HG03439 (cell line): ENCODE measurements around the gene GNG8.

Experiments used
- ATAC-seq: cut with Tn5 transposase; IDR thresholded peaks from one replicate; pipeline ENCODE4 v1.9.1; 2021; ENCODE audit warnings: mild to moderate bottlenecking, moderate library complexity; ENCODE audit not compliant: unreplicated experiment

Gene GNG8

DNA sequence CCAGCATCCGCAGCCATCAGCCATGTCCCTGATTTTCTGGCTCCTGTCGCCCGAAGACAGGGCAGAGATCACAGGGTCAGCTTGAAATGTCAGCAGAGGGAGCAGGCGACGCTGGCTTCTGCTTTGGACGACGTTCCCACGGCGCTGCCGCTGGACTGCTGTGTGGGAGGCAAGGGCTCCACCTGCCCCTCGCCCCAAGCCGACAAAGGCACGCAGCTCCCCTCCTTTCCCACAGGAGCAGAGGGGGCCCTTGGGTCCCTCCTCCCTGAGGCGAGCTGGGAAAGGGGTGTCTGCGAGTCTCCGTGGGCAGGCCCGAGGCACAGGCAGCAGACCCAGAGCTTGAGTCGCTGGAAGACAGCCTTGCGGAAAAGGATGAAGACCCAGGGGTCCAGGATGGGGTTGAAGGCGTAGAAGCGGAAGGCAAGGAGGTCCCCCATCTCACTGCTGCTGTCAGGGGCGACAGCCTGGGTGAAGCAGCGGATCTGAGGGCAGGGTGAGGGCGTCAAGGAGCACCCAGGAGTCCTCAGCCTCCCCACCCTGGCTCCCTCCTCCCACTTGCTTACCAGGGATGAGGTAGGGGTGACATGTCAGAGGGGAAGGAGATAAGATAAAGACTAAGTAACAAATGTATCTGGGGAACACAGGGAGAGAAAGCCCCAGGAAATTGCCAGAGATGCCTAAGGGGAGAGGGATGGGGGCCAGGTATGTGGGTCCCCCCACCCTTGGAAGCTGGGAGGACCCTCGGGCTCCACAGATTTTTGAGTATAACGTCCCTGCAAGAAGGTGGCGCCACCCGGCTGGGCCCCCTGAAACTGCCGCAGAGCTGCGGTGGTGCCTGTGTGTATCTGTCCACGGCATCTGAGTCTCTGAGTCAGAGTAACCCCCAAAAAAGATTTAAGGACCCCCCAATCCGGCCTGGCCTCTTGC lies 14.5 kb downstream of the GNG8 start:
- no peak for ATAC-seq

DNA sequence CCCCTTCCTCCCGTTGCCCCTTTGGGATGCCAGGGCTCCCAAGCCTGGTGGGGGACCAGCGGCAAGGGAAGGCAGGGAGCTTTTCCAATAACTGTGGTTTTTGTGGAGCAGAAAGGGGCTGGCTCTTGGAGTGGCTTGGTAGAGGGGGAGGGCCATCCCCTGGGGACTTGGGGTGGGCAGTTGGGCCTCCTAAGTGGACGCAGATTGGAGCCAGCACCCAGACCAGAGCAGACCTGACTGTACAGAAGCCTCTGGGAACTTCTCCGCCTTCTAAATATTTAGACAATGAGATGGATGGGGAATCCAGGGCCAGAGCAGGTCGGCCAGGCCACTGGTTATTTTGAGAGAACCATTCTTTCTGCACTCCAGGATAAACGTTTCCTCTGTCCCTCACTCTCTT lies 15.3 kb downstream of the GNG8 start:
- no peak for ATAC-seq

DNA sequence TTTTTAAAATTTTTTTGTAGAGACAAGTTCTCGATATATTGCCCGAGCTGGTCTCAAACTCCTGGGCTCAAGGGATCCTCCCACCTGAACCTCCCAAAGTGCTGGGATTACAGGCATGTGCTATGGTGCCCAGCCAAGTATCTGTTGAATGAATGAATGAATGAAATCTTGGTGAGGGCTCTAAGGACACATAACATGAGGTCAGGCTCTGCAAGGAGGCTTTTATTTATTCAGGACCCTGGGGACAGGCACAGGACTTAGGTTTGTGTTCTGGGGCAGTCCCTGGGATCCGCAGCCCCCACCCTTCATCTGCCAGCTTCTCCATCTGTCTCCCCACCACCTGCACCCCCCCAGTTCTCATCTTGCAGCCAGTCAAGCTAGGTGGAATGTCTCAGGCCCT lies 15.7 kb downstream of the GNG8 start:
- ATAC-seq = no peak

GRCh38 chr19:46618670-46619231 lies 17.3 kb downstream of the GNG8 start:
- no peak for ATAC-seq

- ATAC-seq = no peak
These were observed 18.4 kb downstream of the GNG8 start for GRCh38 chr19:46617601-46618000.

GRCh38 chr19:46616631-46617322 lies 19.2 kb downstream of the GNG8 start:
- ATAC-seq = no peak

GRCh38 chr19:46615966-46616365 lies 20.0 kb downstream of the GNG8 start:
- ATAC-seq = no peak

DNA sequence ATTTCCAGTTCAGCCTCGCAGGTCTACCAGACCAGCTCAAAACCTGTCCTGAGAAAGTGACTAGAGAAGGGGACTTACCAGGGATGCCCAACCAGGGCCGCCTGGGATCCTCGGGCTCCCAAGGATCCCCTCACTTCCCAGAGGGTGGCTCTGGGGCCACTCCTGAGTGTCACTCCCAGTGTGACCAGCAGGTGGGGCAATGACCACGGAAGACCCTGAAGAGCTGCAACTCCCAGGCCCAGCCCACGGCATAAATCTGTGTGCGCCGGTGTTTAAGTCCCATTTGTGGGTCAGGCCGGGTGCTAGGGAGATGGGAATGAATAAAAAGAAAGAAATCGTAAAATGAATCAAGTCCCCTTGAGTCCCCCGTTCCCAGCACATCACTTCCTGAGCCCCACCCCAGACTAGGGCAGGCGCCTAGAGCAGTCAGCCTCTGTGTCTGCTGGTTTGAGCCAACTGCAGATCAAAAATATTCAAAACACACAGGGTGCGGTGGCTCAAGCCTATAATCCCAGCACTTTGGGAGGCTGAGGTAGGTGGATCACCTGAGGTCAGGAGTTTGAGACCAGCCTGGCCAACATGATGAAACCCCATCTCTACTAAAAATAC lies 21.8 kb downstream of the GNG8 start:
- no peak for ATAC-seq

DNA sequence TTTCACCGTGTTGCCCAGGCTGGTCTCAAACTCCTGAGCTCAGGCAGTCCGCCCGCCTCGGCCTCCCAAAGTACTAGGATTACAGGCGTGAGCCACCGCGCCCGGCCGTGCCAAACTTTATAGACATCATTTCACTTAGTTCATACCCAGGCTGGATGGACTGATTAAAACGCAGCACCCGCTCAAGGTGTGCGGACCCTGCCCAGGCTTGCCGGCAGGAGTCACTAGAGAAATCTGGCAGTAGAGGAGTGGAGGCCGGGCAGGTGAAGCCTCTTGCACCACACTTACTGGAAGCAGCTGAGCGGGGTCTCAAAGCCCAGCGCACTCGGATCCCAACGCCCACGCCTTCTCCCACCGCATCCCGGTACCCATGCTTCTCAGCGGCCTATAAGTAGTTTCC lies 22.5 kb downstream of the GNG8 start:
- ATAC-seq = no peak

GRCh38 chr19:46611776-46612175 lies 24.2 kb downstream of the GNG8 start:
- ATAC-seq = no peak

- ATAC-seq = no peak
These were observed 24.9 kb downstream of the GNG8 start for GRCh38 chr19:46610851-46611770.

DNA sequence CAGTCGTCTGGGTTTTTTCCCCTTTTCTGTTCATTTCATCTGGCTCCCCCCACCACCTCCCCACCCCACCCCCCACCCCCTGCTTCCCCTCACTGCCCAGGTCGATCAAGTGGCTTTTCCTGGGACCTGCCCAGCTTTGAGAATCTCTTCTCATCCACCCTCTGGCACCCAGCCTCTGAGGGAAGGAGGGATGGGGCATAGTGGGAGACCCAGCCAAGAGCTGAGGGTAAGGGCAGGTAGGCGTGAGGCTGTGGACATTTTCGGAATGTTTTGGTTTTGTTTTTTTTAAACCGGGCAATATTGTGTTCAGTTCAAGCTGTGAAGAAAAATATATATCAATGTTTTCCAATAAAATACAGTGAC lies 25.6 kb downstream of the GNG8 start:
- ATAC-seq = no peak

DNA sequence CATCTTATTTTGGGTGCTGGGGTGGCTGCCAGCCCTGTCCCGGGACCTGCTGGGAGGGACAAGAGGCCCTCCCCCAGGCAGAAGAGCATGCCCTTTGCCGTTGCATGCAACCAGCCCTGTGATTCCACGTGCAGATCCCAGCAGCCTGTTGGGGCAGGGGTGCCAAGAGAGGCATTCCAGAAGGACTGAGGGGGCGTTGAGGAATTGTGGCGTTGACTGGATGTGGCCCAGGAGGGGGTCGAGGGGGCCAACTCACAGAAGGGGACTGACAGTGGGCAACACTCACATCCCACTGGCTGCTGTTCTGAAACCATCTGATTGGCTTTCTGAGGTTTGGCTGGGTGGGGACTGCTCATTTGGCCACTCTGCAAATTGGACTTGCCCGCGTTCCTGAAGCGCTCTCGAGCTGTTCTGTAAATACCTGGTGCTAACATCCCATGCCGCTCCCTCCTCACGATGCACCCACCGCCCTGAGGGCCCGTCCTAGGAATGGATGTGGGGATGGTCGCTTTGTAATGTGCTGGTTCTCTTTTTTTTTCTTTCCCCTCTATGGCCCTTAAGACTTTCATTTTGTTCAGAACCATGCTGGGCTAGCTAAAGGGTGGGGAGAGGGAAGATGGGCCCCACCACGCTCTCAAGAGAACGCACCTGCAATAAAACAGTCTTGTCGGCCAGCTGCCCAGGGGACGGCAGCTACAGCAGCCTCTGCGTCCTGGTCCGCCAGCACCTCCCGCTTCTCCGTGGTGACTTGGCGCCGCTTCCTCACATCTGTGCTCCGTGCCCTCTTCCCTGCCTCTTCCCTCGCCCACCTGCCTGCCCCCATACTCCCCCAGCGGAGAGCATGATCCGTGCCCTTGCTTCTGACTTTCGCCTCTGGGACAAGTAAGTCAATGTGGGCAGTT lies 26.2 kb downstream of the GNG8 start:
- ATAC-seq = no peak

- ATAC-seq = no peak
These were observed 27.2 kb downstream of the GNG8 start for GRCh38 chr19:46608581-46609345.

- no peak for ATAC-seq
These were observed 27.8 kb downstream of the GNG8 start for GRCh38 chr19:46608178-46608577.

- no peak for ATAC-seq
These were observed 28.6 kb downstream of the GNG8 start for GRCh38 chr19:46607448-46607841.

DNA sequence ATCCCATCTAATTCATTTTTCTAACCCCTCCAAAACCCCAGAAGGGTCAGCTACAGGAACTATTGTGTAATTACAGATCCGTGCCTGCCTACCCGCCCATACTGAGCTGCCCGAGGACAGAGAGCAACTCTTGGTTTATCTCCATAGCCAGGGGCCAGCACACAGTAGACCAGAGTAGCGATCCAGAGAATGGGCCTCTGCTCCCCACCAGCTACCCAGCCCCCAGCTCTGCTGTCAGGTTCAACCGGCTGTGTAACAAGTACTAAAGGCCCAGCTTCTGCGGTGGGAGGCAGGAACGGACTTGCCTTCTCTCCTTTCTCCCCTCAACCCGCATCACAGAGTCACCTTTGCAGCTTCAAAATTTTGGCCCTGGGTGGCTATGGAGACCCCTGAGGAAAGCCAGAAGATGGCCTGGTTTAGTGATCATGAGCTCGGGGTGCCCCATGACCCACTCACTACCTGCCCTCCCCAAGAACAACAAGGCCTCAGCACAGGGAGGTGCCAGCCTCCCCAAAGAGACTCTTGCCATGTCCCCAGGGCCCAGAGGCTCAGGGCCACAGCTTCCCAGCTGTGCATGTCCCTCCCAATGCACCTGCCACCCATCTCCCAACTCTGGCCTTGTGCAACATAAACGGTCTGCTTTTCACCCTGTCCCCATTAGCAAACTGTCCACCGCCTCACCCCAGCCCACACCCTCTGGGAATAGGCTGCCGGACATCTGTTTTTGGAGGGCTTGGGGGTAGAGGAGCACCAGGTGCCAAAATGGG lies 29.1 kb downstream of the GNG8 start:
- ATAC-seq = no peak

DNA sequence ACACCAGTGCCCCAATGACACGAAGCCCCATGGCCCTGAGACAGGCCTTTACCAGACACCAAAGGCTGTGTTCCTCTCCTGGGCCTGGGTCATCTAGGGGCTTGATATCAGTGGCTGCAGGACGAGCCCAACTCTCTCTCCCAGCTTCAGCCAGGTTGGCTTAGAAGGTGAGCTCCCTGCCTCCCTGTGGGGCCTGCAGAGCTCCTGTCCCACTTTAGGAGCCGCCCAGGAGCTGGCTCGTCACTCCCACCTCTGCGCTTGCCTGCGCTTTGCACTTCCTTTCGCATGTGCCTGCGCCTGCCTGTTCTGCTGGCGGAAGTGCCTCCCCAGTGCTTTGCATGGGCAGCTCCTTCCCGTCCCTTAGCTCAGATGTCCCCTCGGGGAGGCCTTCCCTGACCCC lies 30.0 kb downstream of the GNG8 start:
- no peak for ATAC-seq
